KOPT-K1 (cell line): ENCODE results near the gene KIF16B.

Source experiments
- H3K27ac ChIP-seq: fragments of 200-600 bp; sonication (generic); 2 replicates; pipeline ENCODE4 v1.5.1; 2016; ENCODE audit warnings: antibody characterized with exemption, mild to moderate bottlenecking, low read depth, low read length; ENCODE audit not compliant: poor library complexity, severe bottlenecking
- H3K36me3 ChIP-seq: fragments of 200-600 bp; sonication (generic); 2 replicates; pipeline ENCODE4 v1.5.1; 2017; ENCODE audit warnings: antibody characterized with exemption, mild to moderate bottlenecking, low read length, moderate library complexity; ENCODE audit not compliant: insufficient read depth
- H3K9me3 ChIP-seq: fragments of 200-600 bp; sonication (generic); 2 replicates; pipeline ENCODE4 v1.5.1; 2017; ENCODE audit warnings: antibody characterized with exemption, low read length, mild to moderate bottlenecking; ENCODE audit not compliant: insufficient read depth, poor library complexity, severe bottlenecking

KIF16B gene

DNA sequence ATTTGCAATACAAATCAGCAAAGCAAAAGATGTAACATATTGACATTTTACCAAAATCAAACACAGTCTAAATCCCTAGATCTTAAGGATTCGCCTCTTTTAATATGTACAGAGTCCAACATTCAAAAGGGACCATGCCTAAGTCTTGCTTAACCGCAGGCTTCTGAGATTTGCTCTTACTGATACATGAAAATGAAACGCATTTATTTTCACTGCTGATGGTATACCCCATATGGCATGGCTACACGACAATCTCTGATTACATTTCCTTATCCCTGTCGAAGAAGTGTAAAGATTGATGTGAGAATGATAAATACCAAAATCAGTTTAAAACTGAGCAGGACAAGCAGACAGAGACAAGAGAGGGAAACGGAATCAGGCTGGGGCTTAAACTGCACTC is 75.4 kb downstream of the KIF16B start:
- H3K36me3 ChIP-seq: no peaks in the 10 kb centered on the region
- H3K9me3 ChIP-seq: no peaks in the 10 kb centered on the region
- no peak overlapping the region for H3K27ac ChIP-seq

- no peaks in the 10 kb centered on the region for H3K9me3 ChIP-seq
- H3K27ac ChIP-seq: no peak overlapping the region
- H3K36me3 ChIP-seq: no peaks in the 10 kb centered on the region
Measured at GRCh38 chr20:16493486-16493885, 79.8 kb downstream of the KIF16B start.

DNA sequence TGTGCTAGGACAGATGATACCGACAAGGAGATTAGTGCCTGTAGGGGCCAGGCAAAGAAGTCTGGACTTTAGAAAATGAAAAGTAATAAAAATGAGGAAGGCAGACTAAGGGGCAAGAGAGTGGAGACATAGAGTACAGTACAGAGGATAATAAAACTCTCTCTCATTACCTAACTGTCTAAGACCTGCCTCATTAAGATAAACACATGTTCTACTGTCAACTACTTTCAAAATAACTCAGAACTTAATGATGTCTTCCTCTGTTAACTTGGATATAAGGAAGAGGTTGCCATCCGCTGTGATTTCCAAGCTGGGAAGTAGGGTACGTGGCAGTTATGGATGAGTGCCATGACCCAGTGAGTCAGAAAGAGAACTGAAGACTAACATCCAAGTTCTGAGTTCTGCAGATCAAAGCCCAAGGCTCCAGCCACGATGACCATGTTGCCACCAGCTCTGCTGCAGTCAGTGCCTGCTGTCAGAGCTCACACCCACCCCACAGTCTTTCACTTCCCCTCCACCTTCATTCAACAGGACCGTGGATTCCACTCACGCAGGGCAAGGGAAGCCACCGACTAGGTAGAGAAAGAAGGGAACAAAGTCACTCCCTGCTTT is 81.8 kb downstream of the KIF16B start:
- Histone ChIP-seq H3K27ac (no peak overlapping the region), H3K9me3 (no peaks in the 10 kb centered on the region), H3K36me3 (no peaks in the 10 kb centered on the region)

GRCh38 chr20:16490696-16491095 is 82.6 kb downstream of the KIF16B start:
- no peak overlapping the region for H3K27ac ChIP-seq
- no peaks in the 10 kb centered on the region for H3K36me3 ChIP-seq
- H3K9me3 ChIP-seq: no peaks in the 10 kb centered on the region

DNA sequence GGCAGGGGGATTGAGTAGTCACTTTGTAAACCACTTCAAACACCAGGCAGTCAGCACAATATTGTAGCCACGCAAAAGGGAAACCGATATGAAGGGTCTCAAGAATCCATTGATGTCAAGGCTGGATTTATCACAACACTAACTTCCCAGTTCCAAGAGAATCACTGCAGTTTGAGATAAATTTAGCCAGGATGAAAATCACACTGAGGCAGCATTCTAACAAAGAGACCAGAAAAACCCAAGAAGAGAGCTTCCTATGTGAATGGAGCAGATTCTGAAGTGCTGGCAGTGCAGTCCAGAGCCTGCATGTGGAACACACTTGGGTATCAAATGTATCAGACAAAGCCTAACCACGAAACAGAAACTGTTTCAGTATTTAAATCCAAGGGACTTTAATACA is 84.6 kb downstream of the KIF16B start:
- no peak overlapping the region for H3K27ac ChIP-seq
- H3K36me3 ChIP-seq: no peaks in the 10 kb centered on the region
- no peaks in the 10 kb centered on the region for H3K9me3 ChIP-seq

DNA sequence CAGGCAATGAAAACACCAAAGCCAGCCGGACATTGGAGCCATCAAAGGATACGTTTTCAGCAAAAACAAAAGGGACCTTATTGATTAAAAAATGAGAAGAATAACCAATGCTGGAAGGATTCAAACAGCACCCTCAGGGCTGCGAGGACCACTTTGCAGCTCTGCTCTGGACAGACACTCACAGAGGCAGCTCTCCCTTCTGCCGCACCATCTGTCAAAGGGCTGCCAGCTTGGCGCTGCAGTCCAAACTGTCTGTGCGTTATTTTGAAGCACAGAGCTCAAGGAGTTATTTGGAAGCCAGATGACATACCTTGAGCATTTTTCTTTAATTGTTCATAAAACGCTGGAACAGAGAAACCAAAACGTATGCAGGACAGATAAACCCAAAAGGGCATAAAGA is 85.2 kb downstream of the KIF16B start:
- Histone ChIP-seq H3K27ac (no peak overlapping the region), H3K9me3 (no peaks in the 10 kb centered on the region), H3K36me3 (no peaks in the 10 kb centered on the region)

DNA sequence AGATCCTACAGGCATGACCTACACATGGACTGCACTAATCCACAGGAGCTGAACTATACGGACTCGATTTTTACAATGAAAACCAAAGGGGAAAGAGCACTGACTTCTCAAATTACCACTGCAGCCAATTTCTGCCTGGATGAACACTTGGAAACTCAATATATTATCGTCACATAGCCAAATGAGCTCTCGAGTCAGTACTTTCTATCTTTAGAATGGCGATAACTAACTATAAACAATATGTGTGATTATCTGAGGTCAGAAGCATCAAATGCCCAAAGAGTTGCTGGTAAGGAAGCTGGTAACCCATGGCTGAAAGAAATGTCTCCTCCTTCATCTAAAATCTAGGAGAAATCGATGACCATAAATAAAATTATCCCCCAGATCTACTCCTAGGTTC is 86.7 kb downstream of the KIF16B start:
- H3K36me3 ChIP-seq: no peaks in the 10 kb centered on the region

GRCh38 chr20:16485401-16485800 is 87.8 kb downstream of the KIF16B start:
- no peak overlapping the region for H3K27ac ChIP-seq
- no peaks in the 10 kb centered on the region for H3K36me3 ChIP-seq
- no peaks in the 10 kb centered on the region for H3K9me3 ChIP-seq

More for the DNA sequence above, 86.7 kb downstream of the KIF16B start:
- no peak overlapping the region for H3K27ac ChIP-seq
- no peaks in the 10 kb centered on the region for H3K9me3 ChIP-seq

DNA sequence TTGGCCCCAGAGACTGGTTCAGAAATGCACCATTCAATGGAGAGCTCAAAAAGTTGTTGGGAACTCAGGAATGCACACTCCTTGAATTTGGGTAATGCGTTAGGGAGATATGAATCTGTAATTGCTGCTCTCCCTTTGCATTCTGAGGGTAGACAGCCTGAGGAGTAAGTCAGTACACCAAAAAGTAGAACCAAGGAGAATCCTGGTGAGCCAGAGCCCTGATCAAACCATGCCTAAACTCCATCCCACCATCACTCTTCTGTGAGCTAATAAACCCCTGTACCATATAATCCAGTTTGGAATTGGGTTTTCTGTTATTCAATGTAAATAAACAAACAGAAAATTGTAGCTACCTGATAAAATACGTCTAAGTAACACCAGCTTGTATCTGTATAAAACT is 90.2 kb downstream of the KIF16B start:
- H3K9me3 ChIP-seq: no peaks in the 10 kb centered on the region
- no peaks in the 10 kb centered on the region for H3K36me3 ChIP-seq
- H3K27ac ChIP-seq: no peak overlapping the region

- Histone ChIP-seq H3K9me3 (no peaks in the 10 kb centered on the region), H3K36me3 (no peaks in the 10 kb centered on the region), H3K27ac (no peak overlapping the region)
Measured at GRCh38 chr20:16481977-16482376, 91.3 kb downstream of the KIF16B start.

DNA sequence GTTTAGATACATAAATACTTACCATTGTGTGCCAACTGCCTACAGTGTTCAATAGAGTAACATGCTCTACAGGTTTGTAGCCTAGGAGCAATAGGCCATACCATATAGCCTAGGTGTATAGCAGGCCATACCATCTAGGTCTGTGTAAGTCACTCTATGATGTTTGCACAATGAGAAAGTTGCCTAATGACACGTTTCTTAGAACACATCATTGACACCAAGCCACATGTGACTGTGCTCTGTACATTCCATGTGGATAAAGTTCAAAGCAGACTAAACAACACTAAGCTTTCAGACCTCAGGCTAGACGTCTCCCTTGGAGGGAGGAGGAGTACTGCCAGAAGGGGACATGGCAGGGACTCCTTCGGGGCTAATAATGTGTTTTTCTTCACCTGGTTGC is 93.6 kb downstream of the KIF16B start:
- Histone ChIP-seq H3K9me3 (no peaks in the 10 kb centered on the region), H3K36me3 (no peaks in the 10 kb centered on the region), H3K27ac (no peak overlapping the region)

- no peak overlapping the region for H3K27ac ChIP-seq
- H3K36me3 ChIP-seq: no peaks in the 10 kb centered on the region
- H3K9me3 ChIP-seq: no peaks in the 10 kb centered on the region
Measured at GRCh38 chr20:16477632-16478031, 95.6 kb downstream of the KIF16B start.

DNA sequence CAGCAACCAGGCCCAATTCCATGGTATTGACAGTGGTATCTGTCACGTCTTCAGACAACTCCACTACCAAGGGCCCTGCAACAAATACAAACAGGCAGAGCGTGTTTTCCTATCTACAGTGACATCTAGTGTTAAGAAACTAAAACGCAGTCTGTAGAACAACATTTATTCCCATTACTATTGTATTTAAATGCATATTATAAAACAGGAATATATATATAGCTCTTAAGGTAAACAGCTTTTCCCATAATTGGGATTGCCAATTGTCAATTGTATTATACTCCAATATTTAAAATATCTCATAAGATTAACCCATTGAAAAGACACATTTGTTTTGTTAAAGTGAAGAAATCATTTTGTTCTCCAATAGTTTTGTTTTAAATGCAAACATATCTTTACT is 97.2 kb downstream of the KIF16B start:
- Histone ChIP-seq H3K36me3 (no peaks in the 10 kb centered on the region), H3K9me3 (no peaks in the 10 kb centered on the region), H3K27ac (no peak overlapping the region)

DNA sequence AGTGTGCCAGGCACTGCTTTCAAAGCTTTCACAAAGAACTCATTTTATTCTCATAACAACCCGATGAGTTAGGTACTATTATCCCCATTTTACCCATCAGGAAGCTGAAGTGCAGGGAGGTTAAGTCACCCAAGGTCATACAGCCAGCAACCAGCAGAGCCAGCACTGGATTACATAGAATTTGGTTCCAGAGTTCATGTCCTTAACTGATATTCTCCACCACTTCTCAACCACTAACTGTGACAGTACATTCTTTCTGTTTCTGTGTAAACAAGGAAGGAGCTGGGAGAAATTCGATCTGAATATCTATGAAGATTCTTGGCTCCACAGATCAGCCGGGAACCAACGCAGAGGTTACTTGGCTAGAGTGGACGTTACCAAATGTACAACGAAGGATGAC is 98.0 kb downstream of the KIF16B start:
- no peaks in the 10 kb centered on the region for H3K36me3 ChIP-seq
- H3K27ac ChIP-seq: no peak overlapping the region
- no peaks in the 10 kb centered on the region for H3K9me3 ChIP-seq

DNA sequence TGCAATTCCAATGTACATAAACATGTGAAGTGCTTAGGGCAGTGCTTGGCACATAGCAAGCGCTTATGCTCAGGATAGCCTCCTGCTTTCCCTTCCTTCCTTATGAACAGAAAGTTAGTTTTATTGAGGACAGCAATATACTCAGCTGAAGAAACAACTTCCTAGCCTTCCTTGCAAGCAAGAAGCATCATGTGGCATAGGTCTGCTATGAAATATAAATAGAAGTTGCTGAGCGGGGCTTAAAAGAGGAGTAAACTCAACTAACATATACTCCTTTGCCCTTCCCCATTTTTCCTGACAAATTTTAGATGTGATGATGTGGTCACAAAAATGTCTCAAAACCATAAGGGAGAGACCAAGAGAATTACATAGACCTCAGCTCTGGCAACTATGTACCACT is 98.9 kb downstream of the KIF16B start:
- H3K9me3 ChIP-seq: no peaks in the 10 kb centered on the region
- no peak overlapping the region for H3K27ac ChIP-seq
- H3K36me3 ChIP-seq: no peaks in the 10 kb centered on the region

GRCh38 chr20:16472045-16472872 is 101.0 kb downstream of the KIF16B start:
- H3K9me3 ChIP-seq: no peaks in the 10 kb centered on the region
- H3K27ac ChIP-seq: no peak overlapping the region
- H3K36me3 ChIP-seq: no peaks in the 10 kb centered on the region
